ENCODE measurements around the gene SLC37A3.
"Not testable (repeated sequence)": the region's sequence is repeated elsewhere in the genome, so short reads cannot be mapped to it uniquely, and the experiment has no call there.

GRCh38 chr7:140418156-140418472 lies 19.8 kb upstream of the SLC37A3 start:
- TF ChIP-seq CTCF (IDR thresholded peaks at IDR 0.05); ZFX (IDR thresholded peaks at IDR 0.05; ENCODE audit: borderline replicate concordance): not testable (repeated sequence)

Measured in 22Rv1 (cell line).